GM23248 (cell line): ENCODE results near the gene UGDH. TPM values are rescaled to one million over a fixed set of nuclear protein-coding genes. Genes with fewer than 3 reads are reported as not detected.
A peak's percentile ranks its signal among the peaks of the same experiment; 100 is the strongest.

Source experiments
- DNase-seq: peaks from one replicate; pipeline ENCODE4 v3.0.0-alpha.2; 2015
- H2AFZ ChIP-seq: fragments of 200-600 bp; sonication (generic); 2 replicates; pipeline ENCODE4 v1.6.1; 2016; ENCODE audit warnings: antibody characterized with exemption
- H3F3A ChIP-seq: fragments of 200-600 bp; sonication (generic); 2 replicates; pipeline ENCODE4 v1.6.1; 2016; ENCODE audit warnings: mild to moderate bottlenecking, antibody characterized with exemption, mixed run types; ENCODE audit not compliant: insufficient read depth
- H3K27ac ChIP-seq: fragments of 200-600 bp; sonication (generic); 2 replicates; pipeline ENCODE4 v1.5.1; 2016; ENCODE audit warnings: mild to moderate bottlenecking
- H3K27me3 ChIP-seq: fragments of 200-600 bp; sonication (generic); replicated peaks from 2 replicates; pipeline ENCODE4 v1.6.1; 2016; ENCODE audit warnings: mild to moderate bottlenecking; ENCODE audit not compliant: insufficient read depth
- H3K36me3 ChIP-seq: fragments of 200-600 bp; sonication (generic); 2 replicates; pipeline ENCODE4 v1.6.1; 2016; ENCODE audit warnings: low read depth, mild to moderate bottlenecking
- H3K4me1 ChIP-seq: fragments of 200-600 bp; sonication (generic); 2 replicates; pipeline ENCODE4 v1.6.1; 2016; ENCODE audit warnings: mild to moderate bottlenecking; ENCODE audit not compliant: insufficient read depth
- H3K4me2 ChIP-seq: fragments of 200-600 bp; sonication (generic); one replicate; pipeline ENCODE4 v1.6.1; 2016; ENCODE audit warnings: mild to moderate bottlenecking; ENCODE audit not compliant: unreplicated experiment
- H3K4me3 ChIP-seq: fragments of 200-600 bp; sonication (generic); 2 replicates; pipeline ENCODE4 v1.5.1; 2016; ENCODE audit warnings: mild to moderate bottlenecking
- H3K79me2 ChIP-seq: fragments of 200-600 bp; sonication (generic); 2 replicates; pipeline ENCODE4 v1.6.1; 2016; ENCODE audit warnings: mild to moderate bottlenecking; ENCODE audit not compliant: insufficient read depth
- H3K9ac ChIP-seq: fragments of 200-600 bp; sonication (generic); 2 replicates; pipeline ENCODE4 v1.6.1; 2016; ENCODE audit warnings: mild to moderate bottlenecking
- H3K9me2 ChIP-seq: fragments of 200-600 bp; sonication (generic); 2 replicates; pipeline ENCODE4 v1.6.1; 2016; ENCODE audit warnings: mixed run types, mild to moderate bottlenecking, moderate library complexity; ENCODE audit not compliant: insufficient read depth
- H3K9me3 ChIP-seq: fragments of 200-600 bp; sonication (generic); one replicate; pipeline ENCODE4 v1.6.1; 2017; ENCODE audit warnings: low read depth
- H4K20me1 ChIP-seq: fragments of 200-600 bp; sonication (generic); 2 replicates; pipeline ENCODE4 v1.6.0; 2016; ENCODE audit not compliant: insufficient read depth
- EZH2 ChIP-seq: fragments of 200-600 bp; sonication (generic); IDR thresholded peaks from 2 replicates; pipeline ENCODE4 v1.6.1; 2018; ENCODE audit warnings: antibody characterized with exemption, mild to moderate bottlenecking; ENCODE audit not compliant: insufficient read depth, poor library complexity, severe bottlenecking
- EZH2phosphoT487 ChIP-seq: fragments of 200-600 bp; sonication (generic); IDR thresholded peaks from 2 replicates; pipeline ENCODE4 v1.6.1; 2018; ENCODE audit warnings: antibody characterized with exemption, moderate library complexity, mild to moderate bottlenecking, low read depth; ENCODE audit not compliant: insufficient read depth
- WGBS, 2 experiments: methylation state at CpG; one replicate each; pipeline ENCODE4 v1.1.6; 2015 to 2017; ENCODE audit warnings: low lambda C conversion rate in 2 of 2, low coverage in 1 of 2; ENCODE audit errors: missing lambda C conversion rate in 2 of 2; 5-methylcytosine and 5-hydroxymethylcytosine counted together
- in situ Hi-C: fragments of 300-500 bp; cut with MboI; formaldehyde crosslinking; loops from 2 replicates; pipeline ENCODE4 v1.15.0; 2020
- polyA plus RNA-seq: library from polyadenylated mRNA; unstranded; fragments of >200 nt; fragmentation: Nextera tagmentation; extraction: Ambion mirVana; gene quantifications from 2 replicates; pipeline ENCODE4 v1.2.1, GENCODE V29; 2016
- total RNA-seq: library from RNA; depleted of rRNA; stranded (reverse); fragments of >200 nt; shearing (Covaris generic); gene quantifications from 2 replicates; pipeline ENCODE4 v1.2.3, GENCODE V29; 2014

UGDH gene
- total and polyA plus RNA-seq, 2 experiments from 2014 or later, result 140 to 263 TPM

DNA sequence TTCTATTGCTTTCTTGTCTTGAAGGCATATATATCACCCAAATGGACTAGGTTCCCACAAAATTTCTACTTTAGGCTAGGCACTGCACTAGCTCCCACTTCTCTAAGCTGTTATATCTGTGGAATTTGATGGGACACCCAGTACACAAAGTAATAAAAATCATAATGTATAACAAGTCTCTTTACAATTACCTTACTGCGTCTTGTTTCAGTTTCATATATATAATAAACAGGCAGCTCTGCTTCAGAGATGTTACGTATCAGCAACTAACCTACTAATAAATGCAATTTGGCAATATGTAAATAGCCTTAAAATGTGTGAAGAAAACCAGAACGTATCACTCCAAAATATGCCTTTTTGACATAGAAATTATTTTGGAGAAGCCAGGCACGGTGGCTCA lies 42.0 kb upstream of the UGDH start:
- Histone ChIP-seq H3K79me2 (peaks cover 7% of the 10 kb centered on the region; the same call in 1 of the 2 replicates), H3K9ac (no peak overlapping the region), H3K4me2 (no peak overlapping the region), H3K9me2 (no peaks in the 10 kb centered on the region), H3K9me3 (no peaks in the 10 kb centered on the region), H2AFZ (no peak overlapping the region), H4K20me1 (no peaks in the 10 kb centered on the region), H3K4me3 (no peak overlapping the region), H3K36me3 (peaks cover 12% of the 10 kb centered on the region), H3F3A (peaks cover 27% of the 10 kb centered on the region), H3K4me1 (peaks cover 9% of the 10 kb centered on the region), H3K27me3 (no peaks in the 10 kb centered on the region), H3K27ac (no peak overlapping the region)
- 94 to 95% methylated on average over 4 of the region's 4 CpGs for WGBS, 2 experiments
- no peak for TF ChIP-seq EZH2phosphoT487
- no peak for TF ChIP-seq EZH2
- no peak for DNase-seq
- in situ Hi-C loops, result no loop called here

DNA sequence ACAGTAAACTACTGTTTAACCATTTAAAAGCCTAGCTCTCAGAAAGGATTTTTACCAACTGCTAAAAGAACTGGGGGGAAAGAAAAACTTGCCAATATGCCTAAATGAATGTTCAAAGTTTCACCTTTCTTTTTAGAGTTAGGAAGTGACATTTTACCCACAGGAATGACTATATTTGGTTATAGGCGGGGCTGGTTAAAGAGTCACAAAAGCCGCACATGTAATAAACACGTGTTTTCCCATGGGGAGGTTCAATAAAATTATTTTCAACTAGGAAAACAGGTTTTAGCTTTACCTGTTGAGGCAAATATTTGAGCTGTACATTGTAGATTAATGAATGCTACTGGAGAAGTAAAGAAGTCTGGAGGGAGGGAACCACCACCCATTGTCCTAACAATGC lies 41.6 kb upstream of the UGDH start:
- H3K4me3 ChIP-seq, result no peak overlapping the region
- no peak overlapping the region for H3K4me2 ChIP-seq
- no peak overlapping the region for H3K27ac ChIP-seq
- no peak for DNase-seq
- H3K9ac ChIP-seq, result no peak overlapping the region
- TF ChIP-seq EZH2, result no peak
- TF ChIP-seq EZH2phosphoT487, result no peak
- no peaks in the 10 kb centered on the region for H3K27me3 ChIP-seq
- no peaks in the 10 kb centered on the region for H3K9me2 ChIP-seq
- H2AFZ ChIP-seq, result no peak overlapping the region
- 0 out of 2 replicates have a peak, but pooled peaks cover 7% of the 10 kb centered on the region for H3K79me2 ChIP-seq
- H3K9me3 ChIP-seq, result no peaks in the 10 kb centered on the region
- H3K36me3 ChIP-seq, result peaks cover 13% of the 10 kb centered on the region
- WGBS, 2 experiments, result 96 to 98% methylated on average over 3 of the region's 3 CpGs
- peaks cover 28% of the 10 kb centered on the region for H3F3A ChIP-seq
- H4K20me1 ChIP-seq, result no peaks in the 10 kb centered on the region
- H3K4me1 ChIP-seq, result peaks cover 9% of the 10 kb centered on the region
- in situ Hi-C loops, result no loop called here

DNA sequence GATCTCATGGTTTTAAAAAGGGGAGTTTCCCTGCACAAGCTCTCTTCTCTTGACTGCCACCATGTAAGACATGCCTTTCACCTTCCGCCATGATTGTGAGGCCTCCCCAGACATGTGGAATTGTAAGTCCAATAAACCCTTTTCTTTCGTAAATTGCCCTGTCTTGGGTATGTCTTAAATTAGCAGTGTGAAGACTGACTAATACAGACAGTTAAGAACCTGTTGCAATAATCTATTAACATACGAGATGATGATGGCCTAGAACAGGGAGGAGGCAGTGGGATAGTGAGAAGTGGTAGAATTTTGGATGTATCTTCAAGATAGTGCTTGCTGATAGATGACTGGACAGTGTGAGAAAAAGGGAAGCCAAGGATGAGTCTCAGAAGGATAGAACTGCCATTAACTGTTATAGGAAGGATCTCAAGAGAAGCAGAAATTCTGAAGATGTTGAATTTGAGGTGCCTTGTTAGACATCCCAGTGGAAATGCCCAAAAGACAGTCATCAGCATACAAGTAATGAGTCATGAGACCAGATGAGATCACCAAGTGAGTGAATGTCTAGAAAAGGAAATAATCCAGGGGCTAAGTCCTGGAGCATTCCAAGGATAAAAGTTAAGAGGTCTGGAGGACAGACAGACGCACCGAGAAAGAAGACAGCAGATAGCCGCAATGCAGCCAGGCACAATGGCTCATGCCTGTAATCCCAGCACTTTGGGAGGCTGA lies 38.8 kb upstream of the UGDH start:
- TF ChIP-seq EZH2, result no peak
- no peak for TF ChIP-seq EZH2phosphoT487
- H3K9me3 ChIP-seq, result no peaks in the 10 kb centered on the region
- H3K27ac ChIP-seq, result peak overlapping the region; percentile 79
- H4K20me1 ChIP-seq, result no peaks in the 10 kb centered on the region
- DNase-seq, result peak; percentile 94
- H3K9ac ChIP-seq, result peak overlapping the region; percentile 29; the same call in 1 of the 2 replicates
- H3K27me3 ChIP-seq, result no peaks in the 10 kb centered on the region
- peak overlapping the region; percentile 60 for H2AFZ ChIP-seq
- no peak overlapping the region for H3K4me3 ChIP-seq
- in situ Hi-C loops, result no loop called here
- H3K79me2 ChIP-seq, result no peaks in the 10 kb centered on the region
- H3K4me1 ChIP-seq, result peaks cover 9% of the 10 kb centered on the region
- no peaks in the 10 kb centered on the region for H3K9me2 ChIP-seq
- WGBS, 2 experiments, result 29 to 33% methylated on average over 6 of the region's 6 CpGs
- H3K36me3 ChIP-seq, result peaks cover 13% of the 10 kb centered on the region; the same call in 1 of the 2 replicates
- peak overlapping the region; percentile 75 for H3K4me2 ChIP-seq
- H3F3A ChIP-seq, result peaks cover 28% of the 10 kb centered on the region

DNA sequence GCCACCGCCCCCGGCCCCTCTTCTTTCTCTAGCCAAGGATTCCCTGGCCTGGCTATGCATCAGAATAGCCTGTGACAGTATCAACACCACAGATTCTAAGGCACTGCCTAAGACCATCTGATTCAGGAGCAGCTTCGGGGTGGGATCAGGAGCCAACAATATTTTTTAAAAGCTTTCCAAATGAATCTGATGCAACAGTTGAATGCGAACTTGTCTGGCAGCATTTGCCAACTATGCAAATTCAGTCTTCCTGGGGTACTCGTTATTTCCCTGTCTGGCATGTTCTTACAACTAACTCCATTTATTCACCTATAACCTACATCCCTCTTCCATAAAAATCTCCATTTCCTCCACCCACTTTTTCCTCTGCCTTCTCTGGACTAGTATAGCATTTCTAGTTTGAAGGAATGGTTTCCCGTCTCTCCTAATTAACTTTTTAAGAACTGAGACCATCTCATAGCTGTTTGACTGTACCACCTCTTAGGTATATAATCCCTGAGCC lies 36.2 kb upstream of the UGDH start:
- WGBS, 2 experiments, result 82 to 83% methylated on average over 6 of the region's 6 CpGs
- Histone ChIP-seq H3K27ac (no peak overlapping the region), H2AFZ (no peak overlapping the region), H3K9me3 (no peaks in the 10 kb centered on the region), H4K20me1 (no peaks in the 10 kb centered on the region), H3K4me2 (no peak overlapping the region), H3K27me3 (no peaks in the 10 kb centered on the region), H3K4me1 (peaks cover 9% of the 10 kb centered on the region), H3F3A (peaks cover 28% of the 10 kb centered on the region), H3K36me3 (peaks cover 13% of the 10 kb centered on the region; the same call in 1 of the 2 replicates), H3K79me2 (no peaks in the 10 kb centered on the region), H3K9ac (no peak overlapping the region), H3K9me2 (no peaks in the 10 kb centered on the region), H3K4me3 (no peak overlapping the region)
- TF ChIP-seq EZH2phosphoT487 (no peak), EZH2 (no peak)
- in situ Hi-C loops, result no loop called here
- no peak for DNase-seq
